HG03571 (cell line): ENCODE measurements around the gene JHY.

ENCODE experiments used
- ATAC-seq: cut with Tn5 transposase; IDR thresholded peaks from one replicate; pipeline ENCODE4 v1.9.1; 2021; ENCODE audit not compliant: unreplicated experiment

The JHY gene

GRCh38 chr11:122871302-122871701 is 11.3 kb upstream of the JHY start:
- no peak for ATAC-seq

GRCh38 chr11:122872046-122872445 is 10.5 kb upstream of the JHY start:
- ATAC-seq: no peak

GRCh38 chr11:122874991-122875390 is 7.6 kb upstream of the JHY start:
- no peak for ATAC-seq

- ATAC-seq: no peak
These were observed 4.8 kb upstream of the JHY start for GRCh38 chr11:122877732-122878131.

- no peak for ATAC-seq
These were observed 2.8 kb upstream of the JHY start for GRCh38 chr11:122879785-122880184.

- ATAC-seq: peak; percentile 54
These were observed 492 bp downstream of the JHY start for GRCh38 chr11:122882857-122883645.

- no peak for ATAC-seq
These were observed 1.1 kb downstream of the JHY start for GRCh38 chr11:122883646-122883979.

GRCh38 chr11:122888162-122888561 is 5.6 kb downstream of the JHY start:
- ATAC-seq: no peak

GRCh38 chr11:122893131-122893530 is 10.6 kb downstream of the JHY start:
- ATAC-seq: no peak

GRCh38 chr11:122895563-122895962 is 13.0 kb downstream of the JHY start:
- no peak for ATAC-seq

- no peak for ATAC-seq
These were observed 15.1 kb downstream of the JHY start for GRCh38 chr11:122897606-122898210.

GRCh38 chr11:122898799-122899198 is 16.2 kb downstream of the JHY start:
- ATAC-seq: no peak

- no peak for ATAC-seq
These were observed 18.1 kb downstream of the JHY start for GRCh38 chr11:122900587-122901202.

GRCh38 chr11:122902951-122903350 is 20.4 kb downstream of the JHY start:
- no peak for ATAC-seq

GRCh38 chr11:122910775-122911174 is 28.2 kb downstream of the JHY start:
- ATAC-seq: no peak

GRCh38 chr11:122917311-122917710 is 34.8 kb downstream of the JHY start:
- no peak for ATAC-seq

GRCh38 chr11:122918734-122919133 is 36.2 kb downstream of the JHY start:
- no peak for ATAC-seq

- ATAC-seq: no peak
These were observed 38.0 kb downstream of the JHY start for GRCh38 chr11:122920579-122920978.

GRCh38 chr11:122922893-122923292 is 40.3 kb downstream of the JHY start:
- no peak for ATAC-seq

- no peak for ATAC-seq
These were observed 40.7 kb downstream of the JHY start for GRCh38 chr11:122923302-122923701.

- no peak for ATAC-seq
These were observed 49.0 kb downstream of the JHY start for GRCh38 chr11:122931510-122931909.

GRCh38 chr11:122933416-122933815 is 50.9 kb downstream of the JHY start:
- no peak for ATAC-seq
